ENCODE data around the gene EPB41L4A. TPM values are rescaled to one million over a fixed set of nuclear protein-coding genes. Genes with fewer than 3 reads are reported as not detected.

The EPB41L4A gene
- total RNA-seq, 1 donor from 2014 or later, result 30.6 TPM

GRCh38 chr5:112119969-112120368 lies 299.1 kb downstream of the EPB41L4A start:
- TF ChIP-seq CTCF (IDR thresholded peaks at IDR 0.05; ENCODE audit: insufficient read depth, low read length, poor library complexity, severe bottlenecking), result no peak
- Histone ChIP-seq H3K36me3 (ENCODE audit: control insufficient read depth, insufficient read depth, low read length) (no peaks in the 10 kb centered on the region), H3K27me3 (ENCODE audit: control insufficient read depth, insufficient read depth, low read length) (no peaks in the 10 kb centered on the region), H3K4me3 (ENCODE audit: low read depth, low read length) (no peak overlapping the region)
- DNase-seq (ENCODE audit: low read depth), result no peak

- DNase-seq (ENCODE audit: low read depth), result no peak
Observed at GRCh38 chr5:112119508-112119907, 299.6 kb downstream of the EPB41L4A start.

GRCh38 chr5:112117551-112117950 lies 301.5 kb downstream of the EPB41L4A start:
- TF ChIP-seq CTCF (IDR thresholded peaks at IDR 0.05; ENCODE audit: insufficient read depth, low read length, poor library complexity, severe bottlenecking), result no peak
- H3K27me3 ChIP-seq (ENCODE audit: control insufficient read depth, insufficient read depth, low read length), result no peaks in the 10 kb centered on the region
- no peaks in the 10 kb centered on the region for H3K36me3 ChIP-seq (ENCODE audit: control insufficient read depth, insufficient read depth, low read length)
- DNase-seq (ENCODE audit: low read depth), result no peak
- no peak overlapping the region for H3K4me3 ChIP-seq (ENCODE audit: low read depth, low read length)

More at GRCh38 chr5:112119508-112119907, 299.6 kb downstream of the EPB41L4A start:
- no peaks in the 10 kb centered on the region for H3K36me3 ChIP-seq (ENCODE audit: control insufficient read depth, insufficient read depth, low read length)
- TF ChIP-seq CTCF (IDR thresholded peaks at IDR 0.05; ENCODE audit: insufficient read depth, low read length, poor library complexity, severe bottlenecking), result no peak
- H3K27me3 ChIP-seq (ENCODE audit: control insufficient read depth, insufficient read depth, low read length), result no peaks in the 10 kb centered on the region
- no peak overlapping the region for H3K4me3 ChIP-seq (ENCODE audit: low read depth, low read length)

- TF ChIP-seq CTCF (IDR thresholded peaks at IDR 0.05; ENCODE audit: insufficient read depth, low read length, poor library complexity, severe bottlenecking), result no peak
- H3K4me3 ChIP-seq (ENCODE audit: low read depth, low read length), result no peak overlapping the region
- no peaks in the 10 kb centered on the region for H3K27me3 ChIP-seq (ENCODE audit: control insufficient read depth, insufficient read depth, low read length)
- DNase-seq (ENCODE audit: low read depth), result no peak
- H3K36me3 ChIP-seq (ENCODE audit: control insufficient read depth, insufficient read depth, low read length), result no peaks in the 10 kb centered on the region
Observed at GRCh38 chr5:112116371-112116770, 302.7 kb downstream of the EPB41L4A start.

GRCh38 chr5:112113565-112113964 lies 305.5 kb downstream of the EPB41L4A start:
- H3K36me3 ChIP-seq (ENCODE audit: control insufficient read depth, insufficient read depth, low read length), result no peaks in the 10 kb centered on the region
- DNase-seq (ENCODE audit: low read depth), result no peak
- no peak for TF ChIP-seq CTCF (IDR thresholded peaks at IDR 0.05; ENCODE audit: insufficient read depth, low read length, poor library complexity, severe bottlenecking)
- no peak overlapping the region for H3K4me3 ChIP-seq (ENCODE audit: low read depth, low read length)
- H3K27me3 ChIP-seq (ENCODE audit: control insufficient read depth, insufficient read depth, low read length), result no peaks in the 10 kb centered on the region

All from kidney epithelial cell (primary cell).